Immature natural killer cell (primary cell): ENCODE data around the gene KCNMB2. TPM values are rescaled to one million over a fixed set of nuclear protein-coding genes. Genes with fewer than 3 reads are reported as not detected.

Source experiments
- DNase-seq, 3 donors: peaks; one replicate each; pipeline ENCODE4 v3.0.0; 2022; ENCODE audit warnings: mixed read lengths in 1 of 3
- H3K27ac Mint-ChIP-seq, 6 donors: one replicate each; pipeline ENCODE4 v1.8.0; 2020; ENCODE audit warnings: mixed read lengths in 6 of 6, mild to moderate bottlenecking in 5 of 6, inconsistent platforms in 4 of 6, moderate library complexity in 3 of 6
- H3K27me3 Mint-ChIP-seq, 3 donors: one replicate each; pipeline ENCODE4 v1.8.0; 2020 to 2021; ENCODE audit warnings: low read depth in 3 of 3, mild to moderate bottlenecking in 3 of 3, mixed read lengths in 3 of 3, moderate library complexity in 3 of 3, inconsistent platforms in 1 of 3
- H3K36me3 Mint-ChIP-seq, 3 donors: one replicate each; pipeline ENCODE4 v1.8.0; 2020; ENCODE audit warnings: mixed read lengths in 3 of 3, inconsistent platforms in 2 of 3, mild to moderate bottlenecking in 2 of 3
- H3K4me1 Mint-ChIP-seq, 2 donors: one replicate each; pipeline ENCODE4 v1.8.0; 2020; ENCODE audit warnings: inconsistent platforms in 2 of 2, mild to moderate bottlenecking in 2 of 2, mixed read lengths in 2 of 2, moderate library complexity in 1 of 2
- H3K4me3 Mint-ChIP-seq, 5 donors: one replicate each; pipeline ENCODE4 v1.8.0; 2020; ENCODE audit warnings: mild to moderate bottlenecking in 5 of 5, mixed read lengths in 5 of 5, inconsistent platforms in 3 of 5, moderate library complexity in 3 of 5
- H3K9me3 Mint-ChIP-seq, 6 donors: one replicate each; pipeline ENCODE4 v1.8.0; 2020; ENCODE audit warnings: mild to moderate bottlenecking in 6 of 6, mixed read lengths in 6 of 6, inconsistent platforms in 4 of 6, moderate library complexity in 3 of 6
- polyA plus RNA-seq, 3 donors: library from polyadenylated mRNA; unstranded; fragments of 300-500 nt; fragmentation: Illumina TruSeq; gene quantifications; one replicate each; pipeline ENCODE4 v1.2.3, GENCODE V29; 2021

KCNMB2 gene
- polyA plus RNA-seq, 3 donors from 2014 or later, result not detected

GRCh38 chr3:178567611-178568010, 31.4 kb downstream of the KCNMB2 start:
- Mint-ChIP-seq H3K36me3 (peaks cover 0 to 4% (median 0%) of the 10 kb centered on the region in 3 donors), H3K27me3 (peaks cover 0 to 2% (median 2%) of the 10 kb centered on the region in 3 donors), H3K9me3 (peaks cover 0 to 8% (median 0%) of the 10 kb centered on the region in 6 donors), H3K27ac (no peak overlapping the region), H3K4me3 (no peak overlapping the region), H3K4me1 (no peaks in the 10 kb centered on the region)
- DNase-seq, result no peak

- Mint-ChIP-seq H3K36me3 (peaks cover 0 to 4% (median 0%) of the 10 kb centered on the region in 3 donors), H3K4me1 (no peaks in the 10 kb centered on the region), H3K27ac (no peak overlapping the region), H3K4me3 (no peak overlapping the region), H3K27me3 (peaks cover 0 to 2% (median 2%) of the 10 kb centered on the region in 3 donors), H3K9me3 (peaks cover 0 to 8% (median 0%) of the 10 kb centered on the region in 6 donors)
- no peak for DNase-seq
Observed at GRCh38 chr3:178568155-178568731, 32.0 kb downstream of the KCNMB2 start.

DNA sequence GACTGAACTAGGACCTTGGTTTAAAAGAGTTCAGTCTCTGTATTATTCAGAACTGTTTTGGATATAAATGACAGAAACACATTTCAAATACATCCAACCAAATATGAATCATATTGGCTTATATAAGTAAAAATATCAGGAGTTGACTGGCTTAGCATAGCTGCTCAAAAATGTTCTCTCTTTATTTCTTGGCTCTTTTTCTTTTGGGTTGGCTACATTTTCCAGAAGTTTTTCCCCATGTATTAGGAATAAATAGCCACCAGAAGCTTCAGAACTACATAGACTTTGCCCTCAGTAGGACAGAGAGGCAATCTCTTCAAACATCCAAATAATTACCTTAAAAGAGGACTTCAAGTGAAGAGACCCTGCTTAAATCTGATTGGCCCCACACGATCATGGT, 32.7 kb downstream of the KCNMB2 start:
- H3K4me1 Mint-ChIP-seq, result no peaks in the 10 kb centered on the region
- no peak for DNase-seq
- H3K9me3 Mint-ChIP-seq, result peaks cover 0 to 8% (median 0%) of the 10 kb centered on the region in 6 donors
- peaks cover 0 to 2% (median 0%) of the 10 kb centered on the region in 3 donors for H3K27me3 Mint-ChIP-seq
- H3K27ac Mint-ChIP-seq, result no peak overlapping the region
- no peaks in the 10 kb centered on the region for H3K36me3 Mint-ChIP-seq
- H3K4me3 Mint-ChIP-seq, result no peak overlapping the region

DNA sequence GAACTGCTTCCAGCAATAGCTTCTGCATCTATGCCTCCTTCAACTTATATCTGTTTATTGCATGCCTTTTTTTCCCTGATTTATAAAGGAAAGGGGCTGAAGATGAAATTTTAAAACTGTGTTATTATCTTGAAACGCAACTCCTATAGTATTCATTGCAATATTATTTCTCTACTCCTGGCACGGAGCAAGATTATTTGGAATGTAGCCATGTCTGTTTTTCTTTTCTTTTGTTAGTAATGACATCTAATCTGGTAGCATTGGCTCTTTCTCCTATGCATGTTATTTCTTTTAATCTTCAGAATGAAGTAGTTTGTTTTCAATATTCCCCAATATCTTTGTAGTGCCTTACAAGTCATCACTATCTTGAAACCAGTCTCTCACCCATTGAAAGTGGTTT, 33.6 kb downstream of the KCNMB2 start:
- Mint-ChIP-seq H3K27ac (no peak overlapping the region), H3K36me3 (no peaks in the 10 kb centered on the region), H3K9me3 (peaks cover 0 to 8% (median 0%) of the 10 kb centered on the region in 6 donors), H3K4me3 (no peak overlapping the region), H3K4me1 (no peaks in the 10 kb centered on the region), H3K27me3 (peaks cover 0 to 2% (median 0%) of the 10 kb centered on the region in 3 donors)
- no peak for DNase-seq

GRCh38 chr3:178583963-178584575, 47.8 kb downstream of the KCNMB2 start:
- Mint-ChIP-seq H3K9me3 (peaks cover under 1 to 7% (median 6%) of the 10 kb centered on the region in 6 donors), H3K4me3 (no peak overlapping the region), H3K27me3 (no peaks in the 10 kb centered on the region), H3K36me3 (no peaks in the 10 kb centered on the region), H3K4me1 (no peaks in the 10 kb centered on the region), H3K27ac (no peak overlapping the region)
- no peak for DNase-seq

- Mint-ChIP-seq H3K36me3 (no peaks in the 10 kb centered on the region), H3K27me3 (no peaks in the 10 kb centered on the region), H3K4me1 (no peaks in the 10 kb centered on the region), H3K4me3 (no peak overlapping the region), H3K27ac (no peak overlapping the region), H3K9me3 (peaks cover 0 to 5% (median 2%) of the 10 kb centered on the region in 6 donors)
- no peak for DNase-seq
Observed at GRCh38 chr3:178584722-178585380, 48.6 kb downstream of the KCNMB2 start.

GRCh38 chr3:178585454-178585853, 49.2 kb downstream of the KCNMB2 start:
- H3K4me1 Mint-ChIP-seq, result no peaks in the 10 kb centered on the region
- H3K27ac Mint-ChIP-seq, result no peak overlapping the region
- H3K27me3 Mint-ChIP-seq, result no peaks in the 10 kb centered on the region
- H3K9me3 Mint-ChIP-seq, result peaks cover 0 to 3% (median 1%) of the 10 kb centered on the region in 6 donors
- H3K4me3 Mint-ChIP-seq, result no peak overlapping the region
- H3K36me3 Mint-ChIP-seq, result no peaks in the 10 kb centered on the region
- DNase-seq, result no peak

DNA sequence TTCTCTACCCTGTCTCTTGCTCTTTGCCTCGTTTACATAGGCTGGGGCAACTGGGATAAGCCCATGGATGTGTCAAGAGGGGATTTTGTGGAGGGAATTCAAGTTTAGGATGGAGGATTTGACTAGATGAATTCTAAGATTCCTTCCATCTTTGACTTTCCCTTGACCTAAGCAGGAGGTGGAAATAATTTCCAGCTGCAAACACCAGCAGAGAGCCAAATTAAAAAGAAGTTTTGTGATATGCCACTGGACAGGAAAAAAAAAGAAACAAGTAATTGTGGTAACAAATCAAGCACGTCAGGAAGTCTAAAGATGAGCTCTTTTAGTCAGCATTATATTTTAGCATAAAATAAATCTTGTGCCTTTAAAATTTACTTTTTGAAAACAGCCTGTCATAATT, 49.8 kb downstream of the KCNMB2 start:
- DNase-seq, result no peak
- Mint-ChIP-seq H3K4me3 (no peak overlapping the region), H3K27me3 (no peaks in the 10 kb centered on the region), H3K4me1 (no peaks in the 10 kb centered on the region), H3K27ac (no peak overlapping the region), H3K9me3 (peaks cover 0 to 3% (median under 1%) of the 10 kb centered on the region in 6 donors), H3K36me3 (no peaks in the 10 kb centered on the region)

DNA sequence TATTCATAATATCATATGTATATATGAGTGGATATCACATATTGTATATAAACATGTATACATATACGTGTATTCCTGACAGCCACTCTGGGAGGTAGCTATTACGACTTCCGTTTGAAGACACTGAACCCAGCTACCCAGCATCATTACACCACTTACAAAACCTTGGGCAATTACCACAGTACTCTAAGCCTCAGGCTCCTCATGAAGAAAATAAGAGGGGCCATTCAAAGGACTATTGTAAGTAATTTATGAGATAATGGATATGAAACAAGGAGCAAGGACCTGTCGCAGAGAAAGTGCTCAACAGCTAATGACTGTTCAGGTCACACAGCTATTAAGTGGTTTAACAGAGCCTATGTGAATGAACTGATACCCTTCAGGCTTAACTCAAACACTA, 52.4 kb downstream of the KCNMB2 start:
- no peak for DNase-seq
- H3K27ac Mint-ChIP-seq, result no peak overlapping the region
- peaks cover 0 to 3% (median under 1%) of the 10 kb centered on the region in 6 donors for H3K9me3 Mint-ChIP-seq
- no peak overlapping the region for H3K4me3 Mint-ChIP-seq
- H3K36me3 Mint-ChIP-seq, result no peaks in the 10 kb centered on the region
- H3K27me3 Mint-ChIP-seq, result peaks cover 0 to 2% (median 0%) of the 10 kb centered on the region in 3 donors
- no peaks in the 10 kb centered on the region for H3K4me1 Mint-ChIP-seq

DNA sequence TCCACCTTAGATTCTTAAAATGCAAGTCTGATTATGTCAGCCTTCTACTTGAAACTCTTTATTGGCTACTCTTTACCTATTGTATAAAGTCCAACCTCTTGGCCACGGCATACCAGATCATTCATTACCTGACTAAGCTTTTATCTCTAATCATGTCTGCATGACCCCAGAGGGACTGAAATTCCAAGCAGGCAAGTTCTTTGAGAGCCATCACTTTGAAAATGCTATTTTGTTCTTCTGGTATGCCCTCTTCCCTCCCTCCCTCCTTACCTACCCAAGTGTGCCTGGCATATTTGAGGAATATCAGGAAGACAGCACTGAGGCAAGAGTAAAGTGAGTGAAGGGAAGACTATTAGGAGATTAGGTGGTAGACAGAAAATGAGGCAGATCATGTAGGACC, 57.5 kb downstream of the KCNMB2 start:
- Mint-ChIP-seq H3K27ac (no peak overlapping the region), H3K9me3 (peaks cover 2 to 15% (median 5%) of the 10 kb centered on the region in 6 donors), H3K4me3 (no peak overlapping the region), H3K4me1 (no peaks in the 10 kb centered on the region), H3K36me3 (no peaks in the 10 kb centered on the region), H3K27me3 (peaks cover 0 to 2% (median 0%) of the 10 kb centered on the region in 3 donors)
- no peak for DNase-seq

DNA sequence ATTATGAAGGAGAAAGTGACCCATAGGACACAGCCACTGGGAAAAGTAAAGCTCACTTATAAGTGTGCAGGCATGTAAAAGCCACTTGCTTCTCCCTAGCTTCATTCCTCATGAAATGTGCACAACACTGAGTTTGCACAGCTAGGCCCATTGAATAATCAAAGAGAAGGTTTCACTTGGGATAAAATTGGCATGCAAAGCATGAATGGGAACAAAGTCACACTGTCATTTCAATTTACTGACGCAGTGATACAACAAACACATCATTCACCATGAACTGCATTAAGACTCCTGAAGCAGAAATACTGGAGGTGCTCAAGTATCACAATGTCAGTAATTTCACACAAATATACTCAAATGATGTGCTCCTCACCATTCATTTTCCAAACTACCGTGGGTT, 61.1 kb downstream of the KCNMB2 start:
- Mint-ChIP-seq H3K36me3 (no peaks in the 10 kb centered on the region), H3K4me3 (no peak overlapping the region), H3K9me3 (peaks cover 0 to 15% (median 5%) of the 10 kb centered on the region in 6 donors), H3K27ac (no peak overlapping the region), H3K4me1 (no peaks in the 10 kb centered on the region), H3K27me3 (no peaks in the 10 kb centered on the region)
- no peak for DNase-seq

- no peaks in the 10 kb centered on the region for H3K4me1 Mint-ChIP-seq
- H3K36me3 Mint-ChIP-seq, result no peaks in the 10 kb centered on the region
- H3K4me3 Mint-ChIP-seq, result no peak overlapping the region
- no peak overlapping the region for H3K27ac Mint-ChIP-seq
- H3K9me3 Mint-ChIP-seq, result peaks cover 0 to 6% (median 2%) of the 10 kb centered on the region in 6 donors
- DNase-seq, result no peak
- H3K27me3 Mint-ChIP-seq, result no peaks in the 10 kb centered on the region
Observed at GRCh38 chr3:178602856-178603255, 66.6 kb downstream of the KCNMB2 start.

GRCh38 chr3:178603735-178604134, 67.5 kb downstream of the KCNMB2 start:
- Mint-ChIP-seq H3K27ac (no peak overlapping the region), H3K4me3 (no peak overlapping the region), H3K27me3 (no peaks in the 10 kb centered on the region), H3K4me1 (no peaks in the 10 kb centered on the region), H3K9me3 (peaks cover 0 to 6% (median 1%) of the 10 kb centered on the region in 6 donors), H3K36me3 (no peaks in the 10 kb centered on the region)
- DNase-seq, result no peak

- Mint-ChIP-seq H3K27me3 (peaks cover 0 to 1% (median 0%) of the 10 kb centered on the region in 3 donors), H3K9me3 (peaks cover 0 to 27% (median 5%) of the 10 kb centered on the region in 6 donors), H3K4me1 (no peaks in the 10 kb centered on the region), H3K4me3 (no peak overlapping the region), H3K27ac (no peak overlapping the region), H3K36me3 (no peaks in the 10 kb centered on the region)
- DNase-seq, result no peak
Observed at GRCh38 chr3:178618197-178618596, 82.0 kb downstream of the KCNMB2 start.
